Smooth muscle cell (in vitro differentiated cells): ENCODE measurements around the gene ZC3H7A. TPM values are rescaled to one million over a fixed set of nuclear protein-coding genes. Genes with fewer than 3 reads are reported as not detected.

Experiments used
- DNase-seq: peaks from one replicate; lab custom pipeline; 2025; ENCODE audit not compliant: unreplicated experiment; lab: John Stamatoyannopoulos, UW
- H2AFZ ChIP-seq: fragments of 200-600 bp; sonication (generic); 2 replicates; pipeline ENCODE4 v1.6.0; 2016; ENCODE audit warnings: antibody characterized with exemption, low read depth, mild to moderate bottlenecking
- H3F3A ChIP-seq: fragments of 200-600 bp; sonication (generic); 2 replicates; pipeline ENCODE4 v1.6.0; 2017; ENCODE audit warnings: antibody characterized with exemption, low read depth
- H3K27ac ChIP-seq: fragments of 200-600 bp; sonication (generic); 2 replicates; pipeline ENCODE4 v1.5.1; 2016; ENCODE audit warnings: low read depth, mild to moderate bottlenecking
- H3K27me3 ChIP-seq: fragments of 200-600 bp; sonication (generic); 2 replicates; pipeline ENCODE4 v1.6.1; 2016; ENCODE audit warnings: low read depth, mild to moderate bottlenecking
- H3K36me3 ChIP-seq: fragments of 200-600 bp; sonication (generic); 2 replicates; pipeline ENCODE4 v1.5.1; 2016; ENCODE audit warnings: low read depth
- H3K4me1 ChIP-seq: fragments of 200-600 bp; sonication (generic); 2 replicates; pipeline ENCODE4 v1.5.1; 2016; ENCODE audit warnings: low read depth
- H3K4me2 ChIP-seq: fragments of 200-600 bp; sonication (generic); 2 replicates; pipeline ENCODE4 v1.6.0; 2016; ENCODE audit warnings: mild to moderate bottlenecking
- H3K4me3 ChIP-seq: fragments of 200-600 bp; sonication (generic); 2 replicates; pipeline ENCODE4 v1.5.1; 2016; ENCODE audit warnings: mild to moderate bottlenecking
- H3K79me2 ChIP-seq: fragments of 200-600 bp; sonication (generic); 2 replicates; pipeline ENCODE4 v1.6.0; 2016; ENCODE audit warnings: low read depth, mild to moderate bottlenecking
- H3K9ac ChIP-seq: fragments of 200-600 bp; sonication (generic); 2 replicates; pipeline ENCODE4 v1.6.0; 2016; ENCODE audit warnings: low read depth
- H3K9me3 ChIP-seq: fragments of 200-600 bp; sonication (generic); replicated peaks from 2 replicates; pipeline ENCODE4 v1.5.1; 2016; ENCODE audit warnings: low read depth
- H4K20me1 ChIP-seq: fragments of 200-600 bp; sonication (generic); 2 replicates; pipeline ENCODE4 v1.6.0; 2016; ENCODE audit warnings: low read depth
- CTCF ChIP-seq: fragments of 200-600 bp; sonication (generic); IDR thresholded peaks from 2 replicates; pipeline ENCODE4 v1.5.1; 2017; ENCODE audit warnings: borderline replicate concordance, mild to moderate bottlenecking, antibody characterized with exemption; ENCODE audit not compliant: insufficient read depth, poor library complexity, severe bottlenecking
- WGBS: methylation state at CpG from one replicate; pipeline ENCODE4 v1.1.7; 2016; ENCODE audit warnings: low lambda C conversion rate; 5-methylcytosine and 5-hydroxymethylcytosine counted together
- polyA plus RNA-seq: library from polyadenylated mRNA; unstranded; fragments of >200 nt; fragmentation: Nextera tagmentation; extraction: Ambion mirVana; gene quantifications from 2 replicates; pipeline ENCODE4 v1.2.1, GENCODE V29; 2016
- total RNA-seq: library from RNA; depleted of rRNA; stranded (reverse); fragments of >200 nt; gene quantifications from 2 replicates; pipeline ENCODE4 v1.2.3, GENCODE V29; 2014

The ZC3H7A gene
- total and polyA plus RNA-seq, 2 experiments from 2014 or later: 37.3 to 38.6 TPM

- Histone ChIP-seq H3K9me3 (peaks cover 2% of the 10 kb centered on the region), H3F3A (no peaks in the 10 kb centered on the region), H3K27ac (no peak overlapping the region), H3K27me3 (no peaks in the 10 kb centered on the region), H3K4me2 (no peak overlapping the region), H3K9ac (no peak overlapping the region), H3K36me3 (peaks cover 7% of the 10 kb centered on the region), H3K4me3 (no peak overlapping the region), H3K4me1 (no peaks in the 10 kb centered on the region), H2AFZ (no peak overlapping the region), H4K20me1 (peaks cover 83% of the 10 kb centered on the region), H3K79me2 (peaks cover 20% of the 10 kb centered on the region)
- no peak for TF ChIP-seq CTCF
- WGBS: 100% methylated on average over 1 of the region's 1 CpG
- no peak for DNase-seq
Observed at GRCh38 chr16:11725457-11725856, 71.6 kb downstream of the ZC3H7A start.

- Histone ChIP-seq H3K27ac (no peak overlapping the region), H4K20me1 (peaks cover 70% of the 10 kb centered on the region), H3F3A (no peaks in the 10 kb centered on the region), H3K27me3 (no peaks in the 10 kb centered on the region), H3K9me3 (peaks cover 2% of the 10 kb centered on the region), H3K4me2 (no peak overlapping the region), H3K4me1 (no peaks in the 10 kb centered on the region), H3K79me2 (peaks cover 12% of the 10 kb centered on the region), H2AFZ (no peak overlapping the region), H3K36me3 (peaks cover 7% of the 10 kb centered on the region), H3K9ac (no peak overlapping the region), H3K4me3 (no peak overlapping the region)
- TF ChIP-seq CTCF: no peak
- no peak for DNase-seq
- 95% methylated on average over 3 of the region's 3 CpGs for WGBS
Observed at GRCh38 chr16:11722468-11722808, 74.6 kb downstream of the ZC3H7A start.

GRCh38 chr16:11721781-11722467 is 75.1 kb downstream of the ZC3H7A start:
- no peak for DNase-seq
- no peak for TF ChIP-seq CTCF
- Histone ChIP-seq H3F3A (no peaks in the 10 kb centered on the region), H3K9ac (no peak overlapping the region), H3K27ac (no peak overlapping the region), H3K4me1 (no peaks in the 10 kb centered on the region), H3K36me3 (peaks cover 7% of the 10 kb centered on the region), H3K4me3 (no peak overlapping the region), H3K9me3 (no peaks in the 10 kb centered on the region), H3K4me2 (no peak overlapping the region), H2AFZ (no peak overlapping the region), H4K20me1 (peaks cover 68% of the 10 kb centered on the region), H3K79me2 (peaks cover 9% of the 10 kb centered on the region), H3K27me3 (no peaks in the 10 kb centered on the region)
- WGBS: 92% methylated on average over 4 of the region's 4 CpGs

- 100% methylated on average over 4 of the region's 4 CpGs for whole genome bisulfite sequencing
- Histone ChIP-seq H3K9ac (no peak overlapping the region), H3K4me1 (no peaks in the 10 kb centered on the region), H3K4me3 (no peak overlapping the region), H2AFZ (no peak overlapping the region), H3K79me2 (peaks cover 5% of the 10 kb centered on the region), H3K4me2 (no peak overlapping the region), H3K36me3 (peaks cover 5% of the 10 kb centered on the region), H4K20me1 (peaks cover 68% of the 10 kb centered on the region), H3K9me3 (no peaks in the 10 kb centered on the region), H3K27ac (no peak overlapping the region), H3K27me3 (no peaks in the 10 kb centered on the region), H3F3A (no peaks in the 10 kb centered on the region)
- no peak for DNase-seq
- no peak for TF ChIP-seq CTCF
Observed at GRCh38 chr16:11719762-11720161, 77.3 kb downstream of the ZC3H7A start.
